Measurements from ENCODE around the gene NBEAL1. TPM values are rescaled to one million over a fixed set of nuclear protein-coding genes. Genes with fewer than 3 reads are reported as not detected.
"Not testable (repeated sequence)": the region's sequence is repeated elsewhere in the genome, so short reads cannot be mapped to it uniquely, and the experiment has no call there.

The NBEAL1 gene
- polyA plus RNA-seq, 1 donor (not counting 4 experiments of a cell fraction or from before 2014, with no cell fraction given) = 14.7 TPM

DNA sequence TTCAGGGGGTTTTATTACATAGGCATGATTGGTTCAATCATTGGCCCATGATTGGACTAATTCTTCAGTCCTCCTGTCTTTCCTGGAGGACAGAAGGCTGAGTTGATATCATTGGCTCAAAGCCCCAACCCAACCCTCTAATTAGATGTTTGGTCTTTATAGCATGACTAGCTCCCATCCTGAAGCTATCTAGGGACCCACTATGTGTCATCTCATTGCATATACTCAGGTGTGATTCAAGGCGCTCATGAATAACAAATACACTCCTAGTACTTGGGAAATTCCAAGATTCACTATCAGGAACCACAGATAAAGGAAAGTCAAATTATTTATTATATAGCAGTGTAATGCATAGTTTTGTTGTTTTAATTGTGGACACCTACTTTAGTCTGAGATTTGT, 24.9 kb upstream of the NBEAL1 start:
- dilution Hi-C loops (cut with MboI; ENCODE audit: extremely low pct_ligation_motif_present, low sequenced_read_pairs) = no loop called here

DNA sequence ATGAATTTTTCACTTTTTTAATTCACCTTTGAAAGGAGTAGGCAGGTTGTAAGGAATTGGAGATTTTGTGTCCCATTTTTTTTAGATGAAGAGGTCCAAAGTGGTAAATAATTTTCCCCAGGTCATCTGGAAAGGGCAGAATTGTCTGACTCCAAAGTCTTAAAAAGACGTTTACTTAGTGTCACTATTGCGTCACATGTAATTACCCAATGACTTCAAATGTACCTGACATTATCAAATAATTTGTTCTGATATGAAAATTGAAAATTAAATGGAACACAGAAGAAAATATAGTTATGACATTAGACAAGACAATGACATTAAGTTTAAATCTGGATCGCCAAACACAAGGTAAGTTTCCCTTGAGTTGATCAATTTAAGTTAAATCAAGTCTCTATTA, 24.2 kb upstream of the NBEAL1 start:
- FAIRE-seq = no peak
- dilution Hi-C loops (cut with MboI; ENCODE audit: extremely low pct_ligation_motif_present, low sequenced_read_pairs) = no loop called here
- no peaks in the 10 kb centered on the region for H3K79me2 ChIP-seq (ENCODE audit: control insufficient read depth, insufficient read depth, low read length)

More for the DNA sequence above, 24.9 kb upstream of the NBEAL1 start:
- no peak for DNase-seq (ENCODE audit: low read depth, low spot score)
- Histone ChIP-seq H3K9me1 (ENCODE audit: control insufficient read depth, extremely low read depth, insufficient read depth, low read length) (no peaks in the 10 kb centered on the region), H3K27me3 (ENCODE audit: control insufficient read depth, extremely low read depth, insufficient read depth, low read length) (no peaks in the 10 kb centered on the region), H3K4me1 (ENCODE audit: control insufficient read depth, extremely low read depth, insufficient read depth, low read length) (no peaks in the 10 kb centered on the region), H2AFZ (ENCODE audit: control insufficient read depth, low read length) (no peak overlapping the region), H4K20me1 (ENCODE audit: control insufficient read depth, extremely low read depth, insufficient read depth, low read length) (no peaks in the 10 kb centered on the region), H3K4me3 (ENCODE audit: control insufficient read depth in 2 of 3, extremely low read depth in 1 of 3, insufficient read depth in 2 of 3, low read depth in 1 of 3, low read length in 3 of 3) (no peak overlapping the region), H3K27ac (ENCODE audit: control insufficient read depth, insufficient read depth, low read length) (no peak overlapping the region), H3K79me2 (ENCODE audit: control insufficient read depth, insufficient read depth, low read length) (no peaks in the 10 kb centered on the region), H3K4me2 (ENCODE audit: control insufficient read depth, extremely low read depth, insufficient read depth, low read depth, low read length) (no peak overlapping the region), H3K9me3 (ENCODE audit: control insufficient read depth, low read depth, low read length) (no peaks in the 10 kb centered on the region), H3K9ac (ENCODE audit: control insufficient read depth, extremely low read depth, insufficient read depth, low read length) (no peak overlapping the region), H3K36me3 (ENCODE audit: control insufficient read depth in 2 of 2, extremely low read depth in 1 of 2, insufficient read depth in 2 of 2, low read length in 2 of 2) (no peaks in the 10 kb centered on the region)
- FAIRE-seq = no peak
- no peak for TF ChIP-seq EZH2 (IDR thresholded peaks at IDR 0.05; ENCODE audit: low read length)
- TF ChIP-seq, protein P1, sequence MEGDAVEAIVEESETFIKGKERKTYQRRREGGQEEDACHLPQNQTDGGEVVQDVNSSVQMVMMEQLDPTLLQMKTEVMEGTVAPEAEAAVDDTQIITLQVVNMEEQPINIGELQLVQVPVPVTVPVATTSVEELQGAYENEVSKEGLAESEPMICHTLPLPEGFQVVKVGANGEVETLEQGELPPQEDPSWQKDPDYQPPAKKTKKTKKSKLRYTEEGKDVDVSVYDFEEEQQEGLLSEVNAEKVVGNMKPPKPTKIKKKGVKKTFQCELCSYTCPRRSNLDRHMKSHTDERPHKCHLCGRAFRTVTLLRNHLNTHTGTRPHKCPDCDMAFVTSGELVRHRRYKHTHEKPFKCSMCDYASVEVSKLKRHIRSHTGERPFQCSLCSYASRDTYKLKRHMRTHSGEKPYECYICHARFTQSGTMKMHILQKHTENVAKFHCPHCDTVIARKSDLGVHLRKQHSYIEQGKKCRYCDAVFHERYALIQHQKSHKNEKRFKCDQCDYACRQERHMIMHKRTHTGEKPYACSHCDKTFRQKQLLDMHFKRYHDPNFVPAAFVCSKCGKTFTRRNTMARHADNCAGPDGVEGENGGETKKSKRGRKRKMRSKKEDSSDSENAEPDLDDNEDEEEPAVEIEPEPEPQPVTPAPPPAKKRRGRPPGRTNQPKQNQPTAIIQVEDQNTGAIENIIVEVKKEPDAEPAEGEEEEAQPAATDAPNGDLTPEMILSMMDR (optimal IDR thresholded peaks at IDR 0.05 in 1 of 3, IDR thresholded peaks at IDR 0.05 in 1 of 3, conservative IDR thresholded peaks at IDR 0.05 in 1 of 3; ENCODE audit: extremely low read depth in 1 of 3, insufficient read depth in 2 of 3, low read length in 3 of 3) = no peak

DNA sequence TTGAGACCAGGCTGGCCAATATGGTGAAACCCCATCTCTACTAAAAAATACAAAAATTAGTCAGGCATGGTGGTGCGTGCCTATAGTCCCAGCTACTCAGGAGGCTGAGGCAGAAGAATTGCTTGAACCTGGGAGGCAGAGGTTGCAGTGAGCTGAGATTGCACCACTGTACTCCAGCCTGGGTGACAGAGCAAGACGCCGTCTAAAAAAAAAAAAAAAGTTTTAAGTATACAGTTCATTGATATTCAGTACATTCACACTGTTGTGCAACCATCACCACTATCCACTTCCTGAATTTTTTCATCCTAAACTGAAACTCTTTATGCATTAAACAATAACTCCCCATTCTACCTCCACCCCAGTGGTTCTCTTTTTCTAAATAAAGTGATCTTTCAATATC, 17.6 kb upstream of the NBEAL1 start:
- H4K20me1 ChIP-seq (ENCODE audit: control insufficient read depth, extremely low read depth, insufficient read depth, low read length); DNase-seq (ENCODE audit: low read depth, low spot score); H3K4me3 ChIP-seq (ENCODE audit: control insufficient read depth in 2 of 3, extremely low read depth in 1 of 3, insufficient read depth in 2 of 3, low read depth in 1 of 3, low read length in 3 of 3); H3K4me1 ChIP-seq (ENCODE audit: control insufficient read depth, extremely low read depth, insufficient read depth, low read length); H3K36me3 ChIP-seq (ENCODE audit: control insufficient read depth in 2 of 2, extremely low read depth in 1 of 2, insufficient read depth in 2 of 2, low read length in 2 of 2); H3K27me3 ChIP-seq (ENCODE audit: control insufficient read depth, extremely low read depth, insufficient read depth, low read length); H3K27ac ChIP-seq (ENCODE audit: control insufficient read depth, insufficient read depth, low read length); H3K79me2 ChIP-seq (ENCODE audit: control insufficient read depth, insufficient read depth, low read length); FAIRE-seq; H3K9me3 ChIP-seq (ENCODE audit: control insufficient read depth, low read depth, low read length); H3K9me1 ChIP-seq (ENCODE audit: control insufficient read depth, extremely low read depth, insufficient read depth, low read length); dilution Hi-C loops (cut with MboI; ENCODE audit: extremely low pct_ligation_motif_present, low sequenced_read_pairs); H3K4me2 ChIP-seq (ENCODE audit: control insufficient read depth, extremely low read depth, insufficient read depth, low read depth, low read length); H3K9ac ChIP-seq (ENCODE audit: control insufficient read depth, extremely low read depth, insufficient read depth, low read length): not testable (repeated sequence)
- peak overlapping the region; percentile 26 for H2AFZ ChIP-seq (ENCODE audit: control insufficient read depth, low read length)

More for the DNA sequence above, 24.2 kb upstream of the NBEAL1 start:
- DNase-seq (ENCODE audit: low read depth, low spot score) = no peak
- Histone ChIP-seq H3K9ac (ENCODE audit: control insufficient read depth, extremely low read depth, insufficient read depth, low read length) (no peak overlapping the region), H3K9me1 (ENCODE audit: control insufficient read depth, extremely low read depth, insufficient read depth, low read length) (no peaks in the 10 kb centered on the region), H3K27ac (ENCODE audit: control insufficient read depth, insufficient read depth, low read length) (no peak overlapping the region), H3K4me2 (ENCODE audit: control insufficient read depth, extremely low read depth, insufficient read depth, low read depth, low read length) (no peak overlapping the region), H3K36me3 (ENCODE audit: control insufficient read depth in 2 of 2, extremely low read depth in 1 of 2, insufficient read depth in 2 of 2, low read length in 2 of 2) (no peaks in the 10 kb centered on the region), H3K4me1 (ENCODE audit: control insufficient read depth, extremely low read depth, insufficient read depth, low read length) (no peaks in the 10 kb centered on the region), H3K9me3 (ENCODE audit: control insufficient read depth, low read depth, low read length) (no peaks in the 10 kb centered on the region), H3K4me3 (ENCODE audit: control insufficient read depth in 2 of 3, extremely low read depth in 1 of 3, insufficient read depth in 2 of 3, low read depth in 1 of 3, low read length in 3 of 3) (no peak overlapping the region), H4K20me1 (ENCODE audit: control insufficient read depth, extremely low read depth, insufficient read depth, low read length) (no peaks in the 10 kb centered on the region), H2AFZ (ENCODE audit: control insufficient read depth, low read length) (no peak overlapping the region), H3K27me3 (ENCODE audit: control insufficient read depth, extremely low read depth, insufficient read depth, low read length) (no peaks in the 10 kb centered on the region)
- TF ChIP-seq EZH2 (IDR thresholded peaks at IDR 0.05; ENCODE audit: low read length) = no peak
- TF ChIP-seq, protein P1 (optimal IDR thresholded peaks at IDR 0.05 in 1 of 3, IDR thresholded peaks at IDR 0.05 in 1 of 3, conservative IDR thresholded peaks at IDR 0.05 in 1 of 3; ENCODE audit: extremely low read depth in 1 of 3, insufficient read depth in 2 of 3, low read length in 3 of 3) = no peak
